ENCODE results near the gene C1orf52.

Gene C1orf52

GRCh38 chr1:85259118-85259911 lies at the start of gene C1orf52:
TSS of gene C1orf52 (minus strand) at chr1:85259662. CDS start at chr1:85259633, 29 bp downstream.
- peak; percentile 88 for DNase-seq (ENCODE audit: low read depth)

GRCh38 chr1:85308833-85309350 lies 49.4 kb upstream of the C1orf52 start:
- DNase-seq (ENCODE audit: low read depth) = no peak

DNA sequence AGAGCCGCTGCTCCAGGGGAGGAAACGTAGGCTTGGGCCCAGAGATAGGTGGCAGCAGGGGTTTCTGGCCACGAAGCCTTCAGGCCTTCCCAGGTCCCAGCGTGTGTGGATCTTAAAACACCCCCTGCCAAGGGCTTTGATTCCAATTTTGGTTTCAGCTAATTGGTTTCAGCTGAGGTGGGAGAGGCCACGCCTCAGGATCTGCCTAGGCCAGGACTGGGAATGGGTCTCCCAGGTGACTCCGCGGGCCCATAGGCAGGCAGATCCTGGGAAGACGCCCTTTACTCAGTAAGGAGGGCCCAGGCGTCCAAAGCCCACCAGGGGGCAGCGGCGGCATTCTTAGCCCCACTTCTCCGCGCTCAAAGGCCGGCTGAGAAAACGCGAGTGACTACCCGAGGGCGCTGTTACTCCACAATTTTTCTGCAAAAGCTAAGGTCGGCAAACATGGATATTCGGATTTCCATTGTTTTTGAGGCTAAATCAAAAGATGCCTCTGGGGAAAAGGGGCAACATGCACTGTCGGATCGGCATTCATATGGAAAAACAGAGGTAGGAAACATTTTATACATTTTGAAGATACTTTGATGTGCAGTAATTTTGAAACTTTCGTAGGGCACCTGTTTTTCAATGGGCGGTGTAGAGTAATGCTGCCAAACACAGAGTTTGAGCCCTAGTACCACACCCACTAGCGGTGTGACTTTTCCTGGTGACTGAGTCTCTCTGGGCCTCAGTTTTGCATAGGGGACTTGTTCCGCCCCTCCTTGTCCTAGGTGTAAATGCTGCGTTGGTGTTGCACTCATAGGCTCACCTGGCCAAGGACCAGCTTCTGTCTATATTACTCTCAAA lies 48.7 kb upstream of the C1orf52 start:
- DNase-seq (ENCODE audit: low read depth) = no peak

- no peak for DNase-seq (ENCODE audit: low read depth)
Observed at GRCh38 chr1:85306236-85306635, 46.8 kb upstream of the C1orf52 start.

GRCh38 chr1:85303440-85304162 lies 44.1 kb upstream of the C1orf52 start:
- DNase-seq (ENCODE audit: low read depth) = no peak

- DNase-seq (ENCODE audit: low read depth) = no peak
Observed at GRCh38 chr1:85300140-85300539, 40.7 kb upstream of the C1orf52 start.

GRCh38 chr1:85297855-85298629 lies 38.6 kb upstream of the C1orf52 start:
- DNase-seq (ENCODE audit: low read depth) = peak; percentile 32

GRCh38 chr1:85297538-85297854 lies 38.0 kb upstream of the C1orf52 start:
- DNase-seq (ENCODE audit: low read depth) = no peak

GRCh38 chr1:85296980-85297379 lies 37.5 kb upstream of the C1orf52 start:
- no peak for DNase-seq (ENCODE audit: low read depth)

GRCh38 chr1:85295654-85296053 lies 36.2 kb upstream of the C1orf52 start:
- no peak for DNase-seq (ENCODE audit: low read depth)

DNA sequence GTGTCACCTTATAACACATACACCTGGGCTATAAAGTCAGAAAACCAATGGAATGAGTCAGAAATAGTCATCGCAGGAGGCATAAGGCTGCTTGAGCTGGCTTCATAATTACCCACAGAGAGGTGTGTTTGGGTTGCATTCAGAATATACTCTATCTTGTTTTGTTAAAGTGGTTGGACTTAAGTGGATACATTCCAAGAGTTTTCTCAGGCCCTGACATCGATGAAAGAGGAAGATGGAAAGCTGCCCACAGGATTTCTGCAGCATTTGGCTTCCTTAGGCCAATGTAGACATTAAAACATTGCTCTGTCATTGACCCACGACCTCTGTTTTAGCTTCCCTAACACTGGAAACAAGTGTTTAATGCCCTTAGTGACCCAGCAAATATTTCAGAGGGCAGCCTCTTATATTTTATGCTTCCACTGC lies 35.6 kb upstream of the C1orf52 start:
- DNase-seq (ENCODE audit: low read depth) = no peak

DNA sequence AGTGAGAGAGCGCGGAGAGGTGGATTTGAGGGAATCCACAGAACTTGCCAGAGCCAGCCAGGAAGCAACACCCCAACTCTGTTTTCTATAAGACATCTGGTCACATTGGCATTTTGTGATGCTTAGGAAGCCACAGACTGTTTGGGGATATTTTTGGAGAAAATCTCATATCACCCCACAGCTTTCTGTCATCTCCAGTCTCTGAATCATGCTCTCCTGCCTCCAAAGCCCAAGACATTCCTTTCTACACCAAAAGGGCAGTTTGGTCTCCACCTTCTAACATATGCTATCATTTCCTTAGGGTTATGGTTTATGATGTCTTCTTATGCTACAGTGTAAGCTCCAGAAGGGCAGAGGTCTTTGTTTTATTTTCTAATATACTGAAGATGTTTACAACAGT lies 31.4 kb upstream of the C1orf52 start:
- no peak for DNase-seq (ENCODE audit: low read depth)

DNA sequence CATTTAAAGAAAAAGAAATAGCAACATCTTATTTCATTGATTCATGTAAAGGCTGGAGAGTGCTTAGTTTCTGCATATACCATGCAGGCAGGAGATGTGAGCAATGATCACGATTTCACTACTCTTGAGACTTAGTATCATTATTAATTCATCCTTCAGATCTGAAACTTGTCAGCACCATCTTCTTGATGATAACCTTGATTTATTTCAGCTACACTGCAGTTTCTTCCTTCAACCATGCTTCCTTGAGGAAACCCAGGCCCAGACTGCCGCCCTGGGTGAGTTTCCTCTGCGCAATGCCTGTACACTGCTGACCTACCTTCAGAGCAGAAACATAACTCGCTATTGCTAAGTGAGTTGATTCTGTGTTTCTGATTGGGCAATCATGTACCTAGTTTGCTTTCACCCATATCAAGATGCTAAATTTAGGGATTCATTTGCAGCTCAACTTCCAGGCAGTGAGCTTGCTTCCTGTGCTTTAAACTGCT lies 30.4 kb upstream of the C1orf52 start:
- no peak for DNase-seq (ENCODE audit: low read depth)

GRCh38 chr1:85289207-85289847 lies 29.9 kb upstream of the C1orf52 start:
- DNase-seq (ENCODE audit: low read depth) = no peak

- no peak for DNase-seq (ENCODE audit: low read depth)
Observed at GRCh38 chr1:85284202-85284601, 24.7 kb upstream of the C1orf52 start.

DNA sequence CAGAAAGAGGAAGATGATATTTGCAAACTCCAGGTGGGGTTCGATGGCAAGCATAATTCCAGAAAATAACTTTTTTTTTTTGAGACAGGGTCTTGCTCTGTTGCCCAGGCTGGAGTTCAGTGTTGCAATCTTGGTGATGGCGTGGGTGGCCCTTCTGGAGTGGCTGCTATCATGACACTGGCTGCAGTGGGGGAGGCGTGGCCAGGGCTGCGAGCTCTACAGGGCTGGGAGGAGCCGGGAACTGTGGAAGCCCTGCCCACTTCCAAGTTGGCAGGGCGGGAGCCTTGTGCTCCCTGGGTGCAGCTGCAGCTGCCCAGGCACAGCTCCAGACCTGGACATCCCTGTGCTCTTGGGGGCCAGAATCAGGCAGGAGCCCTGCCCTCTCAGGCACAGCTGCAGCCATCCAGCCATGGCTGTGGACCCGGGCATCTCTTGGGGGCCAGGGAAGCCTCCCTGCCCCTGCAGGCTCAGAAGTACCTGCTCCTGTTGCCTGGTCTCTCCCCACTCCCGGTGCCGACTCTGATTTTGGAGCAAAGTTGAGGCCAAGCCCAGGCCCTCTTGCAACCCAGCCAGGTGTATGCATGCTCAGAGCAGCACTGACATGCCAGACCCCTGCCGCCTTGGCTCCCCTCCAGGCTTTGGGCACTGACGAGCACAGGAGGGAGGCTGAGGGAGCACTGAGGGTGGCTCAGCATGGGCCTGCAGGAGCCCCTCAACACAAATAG lies 24.2 kb upstream of the C1orf52 start:
- no peak for DNase-seq (ENCODE audit: low read depth)

- DNase-seq (ENCODE audit: low read depth) = no peak
Observed at GRCh38 chr1:85282424-85282823, 23.0 kb upstream of the C1orf52 start.

DNA sequence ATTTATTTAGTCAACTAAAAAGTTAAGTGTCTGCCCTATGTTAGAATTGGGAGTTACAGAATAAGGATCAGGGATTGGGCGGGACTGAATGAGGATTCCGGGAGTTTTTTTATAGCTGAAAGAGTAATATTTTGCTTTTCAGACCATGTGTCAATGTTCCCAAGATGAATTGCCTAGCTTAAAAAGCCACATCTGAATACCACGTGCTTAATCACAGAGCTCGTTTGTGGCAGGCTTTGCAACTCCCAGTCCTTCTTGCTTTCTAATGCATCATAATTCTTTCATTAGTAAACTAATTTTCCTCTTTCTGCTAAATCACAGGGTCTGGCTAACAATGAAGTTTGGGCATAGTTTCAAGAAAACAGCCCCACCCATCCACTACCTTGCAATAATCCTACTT lies 21.2 kb upstream of the C1orf52 start:
- DNase-seq (ENCODE audit: low read depth) = no peak

DNA sequence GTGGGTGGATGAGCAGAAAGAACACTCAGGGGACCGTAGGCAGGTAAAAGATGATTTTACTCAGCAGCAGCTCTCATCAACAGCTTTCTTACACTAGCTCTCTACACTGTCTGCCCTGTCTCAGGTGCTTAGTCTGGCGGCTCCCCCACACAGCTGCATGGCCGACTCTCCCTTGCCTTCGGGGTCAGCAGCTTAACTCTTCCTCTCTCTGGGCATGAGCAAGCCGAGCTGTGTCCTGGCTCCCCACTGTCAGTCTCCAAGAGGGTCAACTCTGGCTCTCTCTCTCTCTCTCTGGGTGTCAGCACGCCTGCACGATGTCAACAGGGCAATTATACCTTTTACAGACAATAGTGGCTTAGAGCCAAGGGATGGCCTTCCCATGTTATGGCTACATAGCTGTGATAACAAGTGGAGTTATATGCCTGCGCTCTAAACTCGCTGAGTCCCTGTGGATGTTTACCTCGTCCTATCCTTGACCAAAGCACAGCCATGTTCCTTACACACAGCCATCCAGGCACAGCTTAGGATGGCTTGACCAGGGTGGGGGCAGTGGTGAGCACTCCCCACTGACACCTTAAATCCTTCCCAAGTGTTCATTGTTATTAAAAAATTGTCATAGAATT lies 20.1 kb upstream of the C1orf52 start:
- no peak for DNase-seq (ENCODE audit: low read depth)

DNA sequence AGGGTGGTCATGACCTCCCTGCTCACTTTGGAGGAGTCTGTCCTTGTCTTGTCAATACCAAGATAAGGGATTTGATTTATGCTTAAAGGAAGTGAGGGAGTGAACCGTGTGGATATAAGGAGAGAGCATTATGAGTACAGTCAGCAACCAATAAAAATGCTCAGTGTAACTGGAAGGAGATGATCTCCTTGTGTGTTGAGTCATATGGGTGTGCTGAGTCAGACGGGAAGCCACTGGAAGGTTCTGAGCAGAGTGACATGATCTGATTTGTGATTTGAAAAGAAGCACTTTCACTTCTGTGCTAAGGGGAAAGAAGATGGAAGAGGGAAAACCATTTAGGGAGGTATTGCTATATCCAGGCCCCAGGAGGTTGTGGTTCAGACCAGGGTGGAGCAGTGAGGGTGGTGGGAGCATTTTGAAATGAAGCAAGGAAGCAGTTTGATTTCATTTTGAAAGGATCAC lies 19.4 kb upstream of the C1orf52 start:
- peak; percentile 34 for DNase-seq (ENCODE audit: low read depth)
